MG63 (cell line): ENCODE data around the gene BACE2. TPM values are rescaled to one million over a fixed set of nuclear protein-coding genes. Genes with fewer than 3 reads are reported as not detected.
"Not testable (repeated sequence)": the region's sequence is repeated elsewhere in the genome, so short reads cannot be mapped to it uniquely, and the experiment has no call there.

ENCODE experiments used
- DNase-seq: peaks from one replicate; pipeline ENCODE4 v3.0.0-alpha.2; 2020
- H3K27me3 ChIP-seq: fragments of 250-450 bp; sonication (Bioruptor Pico); 2 replicates; pipeline ENCODE4 v1.5.1; 2020; ENCODE audit warnings: mild to moderate bottlenecking, moderate library complexity
- H3K36me3 ChIP-seq: fragments of 250-450 bp; sonication (Bioruptor Pico); 2 replicates; pipeline ENCODE4 v1.5.1; 2020; ENCODE audit warnings: mild to moderate bottlenecking, moderate library complexity
- H3K4me3 ChIP-seq: fragments of 250-450 bp; sonication (Bioruptor Pico); 2 replicates; pipeline ENCODE4 v1.5.1; 2020; ENCODE audit warnings: mild to moderate bottlenecking, moderate library complexity
- H3K9me3 ChIP-seq: fragments of 250-450 bp; sonication (Bioruptor Pico); 2 replicates; pipeline ENCODE4 v1.5.1; 2020; ENCODE audit warnings: mild to moderate bottlenecking, moderate library complexity
- total RNA-seq: library from RNA; depleted of rRNA; stranded (reverse); fragments of >200 nt; shearing (Covaris generic); gene quantifications from 2 replicates; pipeline ENCODE4 v1.2.3, GENCODE V29; 2014; ENCODE audit warnings: low replicate concordance

The BACE2 gene
- total RNA-seq, 1 experiment from 2014 or later: 220 TPM

DNA sequence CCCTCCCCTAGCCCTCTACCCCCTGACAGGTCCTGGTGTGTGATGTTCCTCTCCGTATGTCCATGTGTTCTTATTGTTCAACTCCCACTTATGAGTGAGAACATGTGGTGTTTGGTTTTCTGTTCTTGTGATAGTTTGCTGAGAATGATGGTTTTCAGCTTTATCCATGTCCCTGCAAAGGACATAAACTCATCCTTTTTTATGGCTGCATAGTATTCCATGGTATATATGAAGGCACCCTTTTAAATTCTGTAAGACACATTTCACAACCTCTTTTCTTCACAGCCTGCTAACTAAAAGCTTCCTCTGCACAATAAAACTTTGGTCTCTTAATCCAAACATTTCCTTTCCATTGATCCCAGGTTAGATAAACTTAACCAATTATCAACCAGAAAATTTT, 88.3 kb downstream of the BACE2 start:
- peaks cover 79% of the 10 kb centered on the region for H3K36me3 ChIP-seq
- not testable (repeated sequence) for H3K4me3 ChIP-seq, H3K27me3 ChIP-seq, DNase-seq, H3K9me3 ChIP-seq

DNA sequence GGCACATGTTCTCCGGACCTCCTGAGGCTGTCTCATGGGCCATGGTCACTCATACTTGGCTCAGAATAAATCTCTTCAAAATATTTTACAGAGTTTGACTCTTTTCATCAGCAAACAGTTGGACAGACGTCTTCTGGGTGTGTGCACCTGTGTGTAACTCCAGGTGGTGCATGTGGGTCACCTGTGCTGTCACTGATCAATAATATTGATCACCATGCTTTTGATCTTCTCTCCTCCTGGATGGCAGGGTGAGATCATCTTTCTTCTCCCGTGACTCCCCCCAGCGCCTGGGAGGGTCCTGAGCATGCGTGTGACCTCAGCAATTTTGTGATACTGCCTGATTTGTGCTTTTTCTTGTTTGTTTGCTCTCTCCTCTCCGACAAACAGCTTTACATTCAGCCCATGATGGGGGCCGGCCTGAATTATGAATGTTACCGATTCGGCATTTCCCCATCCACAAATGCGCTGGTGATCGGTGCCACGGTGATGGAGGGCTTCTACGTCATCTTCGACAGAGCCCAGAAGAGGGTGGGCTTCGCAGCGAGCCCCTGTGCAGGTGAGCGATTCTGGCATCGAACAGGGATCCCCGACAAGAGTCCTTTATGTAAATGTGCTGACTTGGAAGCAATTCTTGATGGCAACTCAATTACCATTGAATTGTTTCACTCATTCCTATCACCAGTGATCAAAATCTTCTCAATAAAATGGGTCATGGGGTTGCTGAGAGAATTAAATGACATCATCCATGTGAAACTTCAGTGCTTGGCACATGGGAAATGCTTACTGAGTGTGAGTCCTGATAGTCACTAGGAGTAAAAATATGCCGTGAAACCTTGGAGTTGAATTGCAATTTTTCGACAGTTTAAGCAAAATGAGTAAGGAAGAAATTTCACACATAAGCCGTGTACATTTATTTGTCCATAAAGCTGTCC, 89.1 kb downstream of the BACE2 start:
- no peak for DNase-seq
- peaks cover 73% of the 10 kb centered on the region for H3K36me3 ChIP-seq
- H3K27me3 ChIP-seq: no peaks in the 10 kb centered on the region
- no peak overlapping the region for H3K4me3 ChIP-seq
- no peaks in the 10 kb centered on the region for H3K9me3 ChIP-seq

GRCh38 chr21:41258617-41259016, 90.7 kb downstream of the BACE2 start:
- Histone ChIP-seq H3K9me3 (no peaks in the 10 kb centered on the region), H3K27me3 (no peaks in the 10 kb centered on the region), H3K36me3 (peaks cover 71% of the 10 kb centered on the region), H3K4me3 (no peak overlapping the region)
- no peak for DNase-seq

DNA sequence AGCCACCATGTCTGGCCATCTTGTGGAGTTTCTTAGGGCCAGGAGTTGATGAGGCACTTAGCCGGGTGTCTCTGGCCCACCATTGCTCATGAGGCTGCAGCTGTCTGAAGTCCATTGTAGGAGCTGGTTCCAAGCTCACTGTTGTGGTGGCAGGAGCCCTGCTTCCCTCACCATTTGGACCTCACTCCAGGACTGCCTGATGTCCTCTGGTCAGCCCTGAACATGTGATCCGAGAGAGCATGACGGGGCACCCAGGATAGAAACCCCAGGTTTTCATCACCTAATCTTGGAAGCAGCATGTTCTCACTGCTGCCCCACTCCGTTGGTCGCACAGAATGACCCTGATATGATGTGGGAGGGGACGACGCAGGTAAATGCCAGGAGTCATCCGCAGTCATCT, 92.5 kb downstream of the BACE2 start:
- Histone ChIP-seq H3K27me3 (no peaks in the 10 kb centered on the region), H3K9me3 (no peaks in the 10 kb centered on the region), H3K36me3 (peaks cover 64% of the 10 kb centered on the region), H3K4me3 (no peak overlapping the region)
- DNase-seq: no peak

- no peaks in the 10 kb centered on the region for H3K27me3 ChIP-seq
- H3K9me3 ChIP-seq: peaks cover 17% of the 10 kb centered on the region
- no peak overlapping the region for H3K4me3 ChIP-seq
- H3K36me3 ChIP-seq: peaks cover 63% of the 10 kb centered on the region
- DNase-seq: no peak
Measured at GRCh38 chr21:41267346-41267745, 99.4 kb downstream of the BACE2 start.

GRCh38 chr21:41269535-41269934, 101.6 kb downstream of the BACE2 start:
- DNase-seq: no peak
- H3K27me3 ChIP-seq: no peaks in the 10 kb centered on the region
- H3K9me3 ChIP-seq: peaks cover 17% of the 10 kb centered on the region
- H3K4me3 ChIP-seq: no peak overlapping the region
- H3K36me3 ChIP-seq: peaks cover 62% of the 10 kb centered on the region

GRCh38 chr21:41277196-41277595, 109.2 kb downstream of the BACE2 start:
- DNase-seq: no peak
- H3K27me3 ChIP-seq: no peaks in the 10 kb centered on the region
- peaks cover 45% of the 10 kb centered on the region for H3K36me3 ChIP-seq
- no peak overlapping the region for H3K4me3 ChIP-seq
- H3K9me3 ChIP-seq: peaks cover 1% of the 10 kb centered on the region

DNA sequence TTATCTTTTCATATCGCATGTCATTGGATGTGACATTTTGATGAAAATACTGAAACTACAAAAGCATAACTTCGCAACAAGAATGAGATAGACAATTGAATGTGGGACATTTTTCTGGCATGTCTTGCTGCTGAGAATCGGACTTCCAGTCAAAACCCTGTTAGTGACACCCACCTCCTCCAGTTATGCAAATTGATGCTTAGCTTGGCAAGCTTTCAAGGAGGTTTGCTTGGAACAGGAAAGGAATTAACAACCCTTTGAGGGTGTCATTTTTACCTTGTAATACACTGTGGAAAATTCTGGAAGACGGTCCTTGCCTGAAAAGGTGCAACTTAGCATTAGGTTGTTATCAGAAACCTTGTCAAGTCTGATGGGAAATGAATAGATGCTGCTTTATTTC, 109.9 kb downstream of the BACE2 start:
- Histone ChIP-seq H3K9me3 (no peaks in the 10 kb centered on the region), H3K4me3 (no peak overlapping the region), H3K27me3 (no peaks in the 10 kb centered on the region), H3K36me3 (peaks cover 39% of the 10 kb centered on the region)
- DNase-seq: no peak

GRCh38 chr21:41280115-41280919, 112.4 kb downstream of the BACE2 start:
- no peaks in the 10 kb centered on the region for H3K9me3 ChIP-seq
- H3K36me3 ChIP-seq: peaks cover 21% of the 10 kb centered on the region
- DNase-seq: no peak
- no peaks in the 10 kb centered on the region for H3K27me3 ChIP-seq
- H3K4me3 ChIP-seq: no peak overlapping the region

DNA sequence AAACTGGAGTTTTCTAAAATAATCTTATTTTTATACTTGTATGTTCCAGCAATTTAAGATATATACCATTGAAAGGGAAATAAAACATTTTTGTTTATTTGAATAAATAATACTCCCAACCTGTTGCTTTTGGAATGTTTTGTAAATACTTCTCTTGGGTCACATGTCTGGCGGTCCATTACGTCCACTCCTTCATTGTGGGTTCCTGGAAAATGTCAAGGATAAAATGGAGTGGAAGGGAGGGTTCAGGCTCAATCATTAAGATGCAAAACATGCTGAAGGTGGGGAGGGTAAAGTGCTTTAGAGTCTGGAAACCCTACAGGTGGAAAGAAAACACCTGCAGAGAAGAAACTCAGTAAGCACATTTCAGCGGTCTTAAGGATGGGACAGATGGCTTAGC, 114.5 kb downstream of the BACE2 start:
- H3K4me3 ChIP-seq: no peak overlapping the region
- H3K36me3 ChIP-seq: peaks cover 4% of the 10 kb centered on the region; the same call in 1 of the 2 replicates
- peaks cover 5% of the 10 kb centered on the region; the same call in 1 of the 2 replicates for H3K27me3 ChIP-seq
- H3K9me3 ChIP-seq: no peaks in the 10 kb centered on the region
- no peak for DNase-seq

DNA sequence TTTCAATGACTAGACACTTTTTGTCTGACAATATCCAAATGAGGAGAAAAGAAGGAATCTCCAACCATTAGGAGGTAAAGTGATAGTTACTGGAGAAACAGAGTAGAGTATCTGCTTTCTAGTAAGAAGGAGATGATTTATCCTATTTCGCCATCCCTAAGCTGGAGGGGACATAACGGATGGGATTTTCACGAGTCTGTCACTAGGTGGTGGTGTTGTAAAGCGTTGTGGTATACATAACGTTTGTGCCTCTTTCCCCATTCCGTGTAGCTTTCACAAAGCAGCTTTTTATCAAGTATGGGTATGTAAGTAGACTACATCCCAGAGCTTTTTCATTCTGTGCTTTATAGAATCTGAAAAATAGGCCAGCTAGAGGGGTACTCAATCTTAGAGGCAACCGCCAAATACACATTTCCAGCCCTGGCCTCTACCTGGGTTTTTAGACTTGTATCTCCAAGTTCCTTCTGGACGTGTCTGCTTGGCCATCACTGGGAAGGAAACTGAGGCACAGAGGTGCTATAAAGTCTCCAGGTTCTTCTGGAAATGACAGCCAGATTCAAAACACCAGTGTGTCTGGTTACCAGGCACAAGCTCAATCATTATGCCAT, 115.4 kb downstream of the BACE2 start:
- H3K36me3 ChIP-seq: no peaks in the 10 kb centered on the region; the same call in 1 of the 2 replicates
- H3K27me3 ChIP-seq: peaks cover 11% of the 10 kb centered on the region
- H3K9me3 ChIP-seq: no peaks in the 10 kb centered on the region
- H3K4me3 ChIP-seq: no peak overlapping the region
- DNase-seq: peak; percentile 23

GRCh38 chr21:41289431-41289830, 121.5 kb downstream of the BACE2 start:
- Histone ChIP-seq H3K36me3 (no peaks in the 10 kb centered on the region), H3K27me3 (peaks cover 16% of the 10 kb centered on the region), H3K4me3 (no peak overlapping the region), H3K9me3 (no peaks in the 10 kb centered on the region)
- peak; percentile 38 for DNase-seq

GRCh38 chr21:41290106-41290799, 122.3 kb downstream of the BACE2 start:
- peak overlapping the region; percentile 25 for H3K4me3 ChIP-seq
- peak; percentile 17 for DNase-seq

GRCh38 chr21:41294548-41295231, 126.7 kb downstream of the BACE2 start:
- Histone ChIP-seq H3K4me3 (no peak overlapping the region), H3K27me3 (peaks cover 4% of the 10 kb centered on the region), H3K36me3 (no peaks in the 10 kb centered on the region), H3K9me3 (no peaks in the 10 kb centered on the region; the same call in 1 of the 2 replicates)
- no peak for DNase-seq

More at GRCh38 chr21:41290106-41290799, 122.3 kb downstream of the BACE2 start:
- Histone ChIP-seq H3K36me3 (no peaks in the 10 kb centered on the region), H3K27me3 (peaks cover 16% of the 10 kb centered on the region), H3K9me3 (no peaks in the 10 kb centered on the region)

DNA sequence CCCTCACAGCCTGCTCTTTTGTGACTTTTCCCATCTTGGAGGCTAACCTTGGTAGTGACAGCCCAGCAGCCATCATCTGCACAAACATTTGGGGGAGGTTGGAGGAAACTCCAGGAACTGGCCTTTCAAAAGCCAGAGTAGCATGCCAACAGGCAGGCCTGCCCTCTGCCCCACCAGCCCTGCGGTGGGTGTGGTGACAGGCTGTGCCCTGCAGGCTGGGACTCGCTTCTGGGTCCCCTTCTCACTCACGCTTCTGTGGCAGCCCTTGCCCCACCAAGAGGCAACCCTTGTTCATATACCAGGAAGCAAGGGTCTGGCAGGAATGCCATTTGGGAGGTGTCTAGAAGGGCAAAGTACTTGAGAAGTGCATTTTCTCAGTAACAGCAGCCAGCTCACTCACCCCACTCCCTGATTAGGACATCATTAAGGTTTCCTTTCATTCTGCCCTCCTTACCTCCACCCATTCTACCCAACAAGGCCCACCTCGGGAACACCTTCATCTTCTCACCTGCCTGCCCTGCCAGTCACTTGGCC, 127.8 kb downstream of the BACE2 start:
- Histone ChIP-seq H3K36me3 (no peaks in the 10 kb centered on the region), H3K27me3 (peaks cover 3% of the 10 kb centered on the region; the same call in 1 of the 2 replicates), H3K9me3 (no peaks in the 10 kb centered on the region; the same call in 1 of the 2 replicates), H3K4me3 (no peak overlapping the region)
- DNase-seq: no peak

GRCh38 chr21:41302976-41303375, 135.0 kb downstream of the BACE2 start:
- peaks cover 3% of the 10 kb centered on the region; the same call in 1 of the 2 replicates for H3K27me3 ChIP-seq

More at GRCh38 chr21:41302976-41303375, 135.0 kb downstream of the BACE2 start:
- Histone ChIP-seq H3K36me3 (no peaks in the 10 kb centered on the region), H3K4me3 (no peak overlapping the region), H3K9me3 (peaks cover 8% of the 10 kb centered on the region)
- DNase-seq: no peak
